ENCODE data around the gene IMPG1. TPM values are rescaled to one million over a fixed set of nuclear protein-coding genes. Genes with fewer than 3 reads are reported as not detected.

Gene IMPG1
- total RNA-seq, 4 donors from 2014 or later, result not detected

GRCh38 chr6:75936682-75937081, 135.8 kb downstream of the IMPG1 start:
- intact Hi-C loops (cut with DNase I; ENCODE audit: low total_unique reads), result no loop called here

DNA sequence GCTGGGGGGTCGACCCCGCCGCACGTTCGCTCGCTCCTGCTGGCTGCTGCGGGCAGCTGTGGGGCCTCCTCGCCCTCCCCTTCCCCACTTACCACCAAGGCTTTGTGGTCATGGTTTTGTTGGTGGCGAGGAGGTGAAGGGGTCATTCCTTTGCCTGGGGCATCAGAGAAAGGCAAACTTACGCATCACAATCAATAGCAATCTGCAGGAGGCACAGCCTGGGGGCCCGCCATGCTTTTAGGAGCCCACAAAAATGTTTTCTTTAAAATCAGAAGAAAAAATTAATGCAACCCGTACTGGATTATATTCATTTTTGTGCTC, 137.0 kb downstream of the IMPG1 start:
- TF ChIP-seq, protein P1, sequence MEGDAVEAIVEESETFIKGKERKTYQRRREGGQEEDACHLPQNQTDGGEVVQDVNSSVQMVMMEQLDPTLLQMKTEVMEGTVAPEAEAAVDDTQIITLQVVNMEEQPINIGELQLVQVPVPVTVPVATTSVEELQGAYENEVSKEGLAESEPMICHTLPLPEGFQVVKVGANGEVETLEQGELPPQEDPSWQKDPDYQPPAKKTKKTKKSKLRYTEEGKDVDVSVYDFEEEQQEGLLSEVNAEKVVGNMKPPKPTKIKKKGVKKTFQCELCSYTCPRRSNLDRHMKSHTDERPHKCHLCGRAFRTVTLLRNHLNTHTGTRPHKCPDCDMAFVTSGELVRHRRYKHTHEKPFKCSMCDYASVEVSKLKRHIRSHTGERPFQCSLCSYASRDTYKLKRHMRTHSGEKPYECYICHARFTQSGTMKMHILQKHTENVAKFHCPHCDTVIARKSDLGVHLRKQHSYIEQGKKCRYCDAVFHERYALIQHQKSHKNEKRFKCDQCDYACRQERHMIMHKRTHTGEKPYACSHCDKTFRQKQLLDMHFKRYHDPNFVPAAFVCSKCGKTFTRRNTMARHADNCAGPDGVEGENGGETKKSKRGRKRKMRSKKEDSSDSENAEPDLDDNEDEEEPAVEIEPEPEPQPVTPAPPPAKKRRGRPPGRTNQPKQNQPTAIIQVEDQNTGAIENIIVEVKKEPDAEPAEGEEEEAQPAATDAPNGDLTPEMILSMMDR (IDR thresholded peaks at IDR 0.05), result no peak
- TF ChIP-seq POLR2A (IDR thresholded peaks at IDR 0.05), result no peak
- 31 to 37% methylated on average over 12 of the region's 12 CpGs for WGBS, 2 donors
- no peak overlapping the region for H3K4me3 ChIP-seq (ENCODE audit: low read depth, poor library complexity, severe bottlenecking)
- no peak for DNase-seq (ENCODE audit: low spot score in 2 of 2)
- intact Hi-C loops (cut with DNase I; ENCODE audit: low total_unique reads), result no loop called here

More at GRCh38 chr6:75936682-75937081, 135.8 kb downstream of the IMPG1 start:
- no peak overlapping the region for H3K4me3 ChIP-seq (ENCODE audit: low read depth, poor library complexity, severe bottlenecking)
- DNase-seq (ENCODE audit: low spot score in 2 of 2), result no peak
- TF ChIP-seq, protein P1 (IDR thresholded peaks at IDR 0.05), result no peak
- TF ChIP-seq POLR2A (IDR thresholded peaks at IDR 0.05), result no peak
- WGBS, 2 donors, result 72 to 73% methylated on average over 3 of the region's 3 CpGs

DNA sequence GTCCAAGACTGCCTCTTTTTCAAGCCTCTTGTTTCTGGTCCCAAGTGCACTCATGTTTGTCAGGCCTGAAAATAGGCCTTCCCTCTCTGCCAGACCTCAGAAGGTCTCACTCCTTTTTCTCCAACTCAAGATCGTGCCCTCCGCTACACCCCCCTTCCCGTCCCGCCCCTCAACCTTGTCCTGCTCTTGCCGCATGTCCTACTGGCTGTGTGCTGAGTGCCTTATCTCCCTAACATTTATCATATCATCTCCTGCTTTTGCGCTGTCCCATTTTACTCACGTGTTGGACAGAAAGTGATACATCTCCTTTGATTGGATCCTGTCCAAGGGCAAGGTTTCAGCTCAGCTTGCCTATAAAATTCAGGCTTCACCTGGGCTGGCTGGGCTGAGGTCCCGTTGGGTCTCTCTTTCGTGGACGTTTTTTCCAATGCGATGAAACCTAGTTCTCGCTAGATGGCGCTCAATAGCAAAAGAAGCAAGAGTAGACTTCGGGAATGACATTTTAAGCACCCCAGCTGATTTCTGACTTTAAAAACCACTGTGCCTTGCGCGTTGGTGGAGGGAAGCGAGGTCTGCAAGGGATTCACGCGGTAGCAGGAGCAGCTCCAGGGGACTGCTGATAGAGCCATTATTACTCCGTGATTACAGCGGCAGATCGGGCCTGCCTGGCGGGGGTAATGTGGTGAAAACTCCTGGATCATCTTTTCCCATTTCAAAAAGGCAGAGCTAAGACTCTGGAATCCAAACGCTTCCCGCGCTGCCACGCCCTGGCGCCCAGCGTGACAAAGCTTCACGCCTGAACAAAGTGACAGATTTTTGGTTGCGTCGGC, 137.6 kb downstream of the IMPG1 start:
- intact Hi-C loops (cut with DNase I; ENCODE audit: low total_unique reads), result no loop called here
- WGBS, 2 donors, result 4 to 5% methylated on average over 32 of the region's 32 CpGs
- TF ChIP-seq, protein P1 (IDR thresholded peaks at IDR 0.05), result no peak
- no peak for TF ChIP-seq POLR2A (IDR thresholded peaks at IDR 0.05)
- peak in 1 of 2 donors; percentile 28 for DNase-seq (ENCODE audit: low spot score in 2 of 2)
- no peak overlapping the region for H3K4me3 ChIP-seq (ENCODE audit: low read depth, poor library complexity, severe bottlenecking)

DNA sequence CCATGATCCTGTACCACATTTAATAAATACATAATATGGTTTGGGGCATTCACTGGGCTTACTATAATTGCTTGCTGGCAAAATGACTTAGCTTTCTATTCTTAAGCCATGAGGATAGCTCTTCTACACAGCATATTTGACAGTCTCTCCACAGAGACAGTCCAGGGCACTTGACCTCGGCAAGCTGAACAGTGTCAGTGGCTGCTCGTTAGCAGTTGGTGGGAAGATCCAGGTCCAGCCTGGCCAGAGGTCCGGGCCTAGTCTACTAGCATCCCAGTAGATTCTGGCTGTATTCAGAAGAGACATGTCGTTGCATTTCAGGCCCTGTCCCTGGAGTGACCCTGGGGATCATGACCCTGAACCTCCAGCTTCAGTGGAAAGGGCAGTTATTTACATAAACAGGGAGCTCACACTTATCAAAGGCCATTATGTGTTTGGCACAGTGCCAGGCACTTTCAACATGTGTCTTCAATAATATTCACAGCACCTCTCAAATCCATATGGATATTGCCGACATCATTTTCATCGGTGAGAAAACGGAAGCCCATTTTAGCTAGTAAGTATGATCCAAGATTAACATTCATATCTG, 139.0 kb downstream of the IMPG1 start:
- H3K4me3 ChIP-seq (ENCODE audit: low read depth, poor library complexity, severe bottlenecking), result no peak overlapping the region
- DNase-seq (ENCODE audit: low spot score in 2 of 2), result no peak
- intact Hi-C loops (cut with DNase I; ENCODE audit: low total_unique reads), result no loop called here
- TF ChIP-seq POLR2A (IDR thresholded peaks at IDR 0.05), result no peak
- TF ChIP-seq, protein P1 (IDR thresholded peaks at IDR 0.05), result no peak
- WGBS, 2 donors, result 77 to 81% methylated on average over 7 of the region's 7 CpGs

GRCh38 chr6:75932067-75932466, 140.4 kb downstream of the IMPG1 start:
- TF ChIP-seq POLR2A (IDR thresholded peaks at IDR 0.05), result no peak
- TF ChIP-seq, protein P1 (IDR thresholded peaks at IDR 0.05), result no peak
- 63 to 75% methylated on average over 5 of the region's 5 CpGs for WGBS, 2 donors
- no peak for DNase-seq (ENCODE audit: low spot score in 2 of 2)
- H3K4me3 ChIP-seq (ENCODE audit: low read depth, poor library complexity, severe bottlenecking), result no peak overlapping the region
- intact Hi-C loops (cut with DNase I; ENCODE audit: low total_unique reads), result no loop called here
